ENCODE data around the gene C9orf50. TPM values are rescaled to one million over a fixed set of nuclear protein-coding genes. Genes with fewer than 3 reads are reported as not detected.

C9orf50 gene
- total RNA-seq, 1 donor from 2014 or later, result not detected

GRCh38 chr9:129632460-129632859 lies 11.6 kb upstream of the C9orf50 start:
- intact Hi-C loops (cut with micrococcal nuclease), result no loop called here

GRCh38 chr9:129631674-129632129 lies 10.8 kb upstream of the C9orf50 start:
- intact Hi-C loops (cut with micrococcal nuclease), result no loop called here

- intact Hi-C loops (cut with micrococcal nuclease), result no loop called here
These were observed 10.2 kb upstream of the C9orf50 start for GRCh38 chr9:129630967-129631673.

GRCh38 chr9:129629251-129629820 lies 8.4 kb upstream of the C9orf50 start:
- intact Hi-C loops (cut with micrococcal nuclease), result loop anchor here (5.0 kb wide), 1 partner anchor 258 kb away; no protein-coding TSS in a partner anchor

- intact Hi-C loops (cut with micrococcal nuclease), result loop anchor here (5.0 kb wide), 1 partner anchor 259 kb away; no protein-coding TSS in a partner anchor
These were observed 7.8 kb upstream of the C9orf50 start for GRCh38 chr9:129628709-129629108.

- intact Hi-C loops (cut with micrococcal nuclease), result loop anchor here (5.0 kb wide), 1 partner anchor 260 kb away; no protein-coding TSS in a partner anchor
These were observed 6.9 kb upstream of the C9orf50 start for GRCh38 chr9:129627556-129628440.

GRCh38 chr9:129626625-129627284 lies 5.9 kb upstream of the C9orf50 start:
- intact Hi-C loops (cut with micrococcal nuclease), result loop anchor here (1.0 to 5.0 kb wide), 3 partner anchors 16 to 545 kb away; partner anchors contain the start of genes ASB6 and DOLPP1

- intact Hi-C loops (cut with micrococcal nuclease), result loop anchor here (1.0 to 5.0 kb wide), 3 partner anchors 16 to 545 kb away; partner anchors contain the start of genes ASB6 and DOLPP1
These were observed 5.3 kb upstream of the C9orf50 start, which contains the start of gene NTMT1 for GRCh38 chr9:129626079-129626624. TSS of gene NTMT1 (plus strand) at chr9:129626163. CDS start at chr9:129632704, 6,541 bp downstream.

GRCh38 chr9:129624947-129625346 lies 4.0 kb upstream of the C9orf50 start:
- intact Hi-C loops (cut with micrococcal nuclease), result loop anchor here (1.0 to 5.0 kb wide), 2 partner anchors 262 to 486 kb away; no protein-coding TSS in a partner anchor

GRCh38 chr9:129624168-129624759 lies 3.4 kb upstream of the C9orf50 start:
- intact Hi-C loops (cut with micrococcal nuclease), result loop anchor here (1.0 kb wide), 1 partner anchor 485 kb away; no protein-coding TSS in a partner anchor

- intact Hi-C loops (cut with micrococcal nuclease), result no loop called here
These were observed 2.4 kb upstream of the C9orf50 start for GRCh38 chr9:129623331-129623730.

GRCh38 chr9:129619787-129620668 lies 873 bp downstream of the C9orf50 start:
- intact Hi-C loops (cut with micrococcal nuclease), result loop anchor here (10.0 kb wide), 1 partner anchor 235 kb away; no protein-coding TSS in a partner anchor

GRCh38 chr9:129617167-129617566 lies 3.7 kb downstream of the C9orf50 start:
- intact Hi-C loops (cut with micrococcal nuclease), result loop anchor here (10.0 kb wide), 1 partner anchor 232 kb away; no protein-coding TSS in a partner anchor

GRCh38 chr9:129615407-129616285 lies 5.3 kb downstream of the C9orf50 start:
- intact Hi-C loops (cut with micrococcal nuclease), result loop anchor here (10.0 kb wide), 1 partner anchor 231 kb away; no protein-coding TSS in a partner anchor

- intact Hi-C loops (cut with micrococcal nuclease), result loop anchor here (5.0 to 10.0 kb wide), 2 partner anchors 128 to 230 kb away; no protein-coding TSS in a partner anchor
These were observed 6.0 kb downstream of the C9orf50 start for GRCh38 chr9:129614932-129615331.

GRCh38 chr9:129613520-129614175 lies 7.3 kb downstream of the C9orf50 start:
- intact Hi-C loops (cut with micrococcal nuclease), result loop anchor here (5.0 to 10.0 kb wide), 2 partner anchors 126 to 229 kb away; no protein-coding TSS in a partner anchor

Measured in T-helper 2 cell treated with Interferon-gamma antibody and Interleukin-4, amounts not matched to agents 100 ng/mL and 5 ng/mL, for 36 hours (primary cell).